HG03457 (cell line): ENCODE results near the gene GALE.
"Not testable (repeated sequence)": the region's sequence is repeated elsewhere in the genome, so short reads cannot be mapped to it uniquely, and the experiment has no call there.

Experiments used
- ATAC-seq: cut with Tn5 transposase; IDR thresholded peaks from one replicate; pipeline ENCODE4 v1.9.1; 2021; ENCODE audit warnings: moderate number of reproducible peaks; ENCODE audit not compliant: unreplicated experiment

GALE gene

DNA sequence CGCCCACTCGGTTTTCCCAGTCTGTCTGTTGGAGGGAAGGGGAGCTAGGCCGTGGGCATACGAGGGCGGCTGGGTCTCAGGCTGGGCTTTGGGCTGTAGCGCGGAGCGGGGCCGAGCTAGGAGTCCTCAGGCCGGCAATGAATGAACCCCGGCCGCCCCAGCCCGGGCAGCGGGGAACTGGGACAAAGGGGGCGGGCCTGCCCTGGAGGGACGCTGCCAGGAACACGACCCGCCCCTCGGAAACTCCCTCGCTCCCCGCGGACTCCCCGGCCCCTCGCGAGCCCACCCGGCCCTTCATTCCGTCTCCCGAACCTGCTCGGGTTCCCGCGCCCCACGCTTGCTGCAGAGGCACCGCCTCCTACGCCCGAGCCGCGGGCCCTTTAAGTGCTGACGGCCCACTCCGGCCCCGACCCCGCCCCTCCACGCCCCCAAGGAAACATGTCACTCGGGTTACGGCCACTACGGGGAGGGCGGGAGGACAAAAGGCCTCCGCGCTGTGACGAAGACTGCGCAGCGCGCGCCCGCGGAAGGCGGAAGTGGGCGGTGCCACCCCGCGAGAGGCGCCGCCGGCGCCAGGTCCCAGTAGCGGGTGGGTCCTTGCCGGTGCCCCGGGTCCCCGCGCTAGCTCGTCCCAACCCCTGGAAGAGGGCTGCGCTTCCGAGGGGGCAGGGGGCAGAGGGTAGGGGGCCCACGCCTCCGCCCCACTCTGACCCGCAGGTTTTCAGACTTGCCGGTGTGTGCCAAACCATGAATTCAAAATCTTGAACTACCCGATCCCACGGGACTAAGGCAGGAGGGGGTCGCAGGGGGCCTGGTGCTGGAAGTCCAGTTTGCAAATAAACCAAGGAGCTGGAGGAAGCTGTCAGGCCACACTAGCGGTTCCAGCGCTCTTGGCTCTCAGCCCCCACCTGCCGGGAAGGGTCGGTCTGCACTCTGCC lies at the start of gene GALE:
Gene GALE (minus strand): TSS at position 355 of the 938 bp plus-strand sequence. CDS start 1,747 bp downstream, outside the sequence.
- peak; percentile 54 for ATAC-seq

DNA sequence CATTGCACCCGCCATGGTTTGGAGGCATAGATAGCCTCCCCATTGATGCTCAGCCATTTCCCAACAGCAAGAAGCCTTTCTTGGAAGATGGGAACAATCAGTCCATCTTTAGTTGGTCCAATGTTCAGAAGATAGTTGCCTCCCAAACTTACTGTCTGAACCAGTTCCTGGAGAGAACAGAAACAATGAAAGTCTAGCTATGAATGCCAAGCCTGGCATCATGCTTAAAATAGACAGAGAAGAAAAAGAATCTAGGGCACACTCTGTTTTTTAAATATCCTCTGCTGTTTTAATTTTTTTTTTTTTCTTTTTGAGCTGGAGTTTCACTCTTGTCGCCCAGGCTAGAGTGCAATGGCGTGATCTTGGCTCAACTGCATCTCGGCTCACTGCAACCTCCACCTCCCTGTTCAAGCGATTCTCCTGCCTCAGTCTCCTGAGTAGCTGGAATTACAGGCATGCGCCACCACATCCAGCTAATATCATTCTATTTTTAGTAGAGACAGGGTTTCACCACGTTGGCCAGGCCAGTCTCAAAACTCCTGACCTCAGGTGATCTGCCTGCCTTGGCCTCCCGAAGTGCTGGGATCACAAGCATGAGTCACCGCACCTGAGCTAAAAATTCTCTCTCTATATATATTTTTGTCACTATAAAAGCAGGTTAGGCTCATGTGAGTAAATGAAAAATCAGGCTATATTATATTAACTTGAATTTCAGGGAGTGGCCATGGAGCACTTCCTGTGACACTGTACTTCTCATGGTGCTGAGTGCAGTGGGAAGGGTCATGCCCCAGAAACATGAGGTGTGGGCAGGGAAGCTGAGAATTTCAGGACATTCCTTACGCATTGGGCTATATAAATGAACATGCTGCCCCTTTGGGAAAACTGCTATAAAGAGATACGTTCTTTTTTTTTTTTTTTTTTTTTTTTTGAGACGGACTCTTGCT lies 48.4 kb upstream of the GALE start:
- no peak for ATAC-seq

DNA sequence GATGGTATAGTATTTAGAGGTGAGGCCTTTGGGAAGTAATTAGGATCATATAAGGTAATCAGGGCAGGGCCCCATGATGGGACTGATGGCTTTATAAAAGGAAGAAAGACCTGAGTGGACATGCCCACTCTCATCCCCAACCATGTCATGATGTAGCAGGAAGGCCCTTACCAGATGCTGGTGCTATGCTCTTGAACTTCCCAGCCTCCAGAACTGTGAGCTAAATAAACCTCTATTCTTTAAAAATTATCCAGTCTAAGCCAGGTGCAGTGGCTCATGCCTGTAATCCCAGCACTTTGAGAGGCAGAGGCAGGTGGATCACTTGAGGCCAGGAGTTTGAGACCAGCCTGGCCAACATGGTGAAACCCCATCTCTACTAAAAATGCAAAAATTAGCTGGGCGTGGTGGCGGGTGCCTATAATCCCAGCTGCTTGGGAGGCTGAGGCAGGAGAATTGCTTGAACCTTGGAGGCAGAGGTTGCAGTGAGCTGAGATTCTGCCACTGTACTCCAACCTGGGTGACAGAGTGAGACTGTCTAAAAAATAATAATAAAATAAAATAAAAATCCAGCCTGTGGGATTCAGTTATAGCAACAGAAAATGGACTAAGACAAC lies 47.0 kb upstream of the GALE start:
- not testable (repeated sequence) for ATAC-seq

DNA sequence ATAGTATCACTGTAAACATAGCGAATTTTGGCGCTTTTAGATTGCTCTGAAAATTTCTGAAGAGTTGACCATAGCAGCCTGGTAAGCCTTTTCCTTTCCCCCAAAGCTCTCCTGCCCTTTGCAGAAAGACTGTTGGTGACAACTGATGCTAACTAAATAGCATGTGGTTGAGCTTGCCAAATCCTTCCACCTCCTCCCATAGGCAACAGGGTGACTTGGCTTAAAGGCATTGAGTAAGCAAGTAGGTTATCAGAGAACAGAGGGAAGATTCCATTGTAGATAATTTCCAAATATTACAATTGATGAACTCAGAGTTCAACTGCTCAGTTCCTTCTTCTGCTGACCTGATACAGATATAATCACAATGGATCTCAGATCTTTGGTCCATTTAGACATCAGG lies 44.6 kb upstream of the GALE start:
- ATAC-seq, result no peak

DNA sequence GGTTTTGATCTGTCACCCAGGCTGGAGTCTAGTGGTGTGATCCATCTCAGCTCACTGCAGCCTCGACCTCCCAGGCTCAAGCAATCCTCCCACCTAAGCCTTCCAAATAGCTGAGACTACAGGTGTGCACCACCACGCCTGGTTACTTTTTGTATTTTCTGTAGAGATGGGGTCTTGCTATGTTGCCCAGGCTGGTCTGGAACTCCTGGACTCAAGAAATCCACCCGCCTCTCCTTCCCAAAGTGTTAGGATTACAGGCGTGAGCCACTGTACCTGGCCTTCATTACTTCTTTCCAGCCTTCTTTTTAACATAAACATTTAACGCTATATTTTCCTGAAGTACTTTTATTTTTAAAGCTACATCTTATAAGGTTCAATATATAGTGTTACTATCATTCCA lies 43.1 kb upstream of the GALE start:
- ATAC-seq, result no peak

DNA sequence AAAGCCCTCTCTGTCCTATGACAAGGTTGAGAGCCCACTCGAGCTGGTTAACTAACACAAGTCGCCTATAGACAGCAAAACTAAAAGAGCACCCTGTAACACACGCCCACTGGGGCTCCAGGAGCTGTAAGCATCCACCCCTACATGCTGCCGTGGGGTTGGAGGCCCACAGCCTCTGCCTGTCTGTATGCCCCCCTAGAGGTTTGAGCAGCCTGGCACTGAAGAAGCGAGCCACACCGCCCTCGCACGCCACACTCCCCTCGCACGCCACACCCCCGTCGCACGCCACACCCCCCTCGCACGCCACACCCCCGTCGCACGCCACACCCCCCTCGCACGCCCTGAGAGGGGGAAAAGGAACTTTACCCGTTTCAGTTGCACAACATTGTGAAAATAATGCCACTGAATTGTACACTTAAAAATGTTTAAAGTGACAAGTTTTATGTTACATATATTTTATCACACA lies 37.9 kb upstream of the GALE start:
- ATAC-seq, result no peak

DNA sequence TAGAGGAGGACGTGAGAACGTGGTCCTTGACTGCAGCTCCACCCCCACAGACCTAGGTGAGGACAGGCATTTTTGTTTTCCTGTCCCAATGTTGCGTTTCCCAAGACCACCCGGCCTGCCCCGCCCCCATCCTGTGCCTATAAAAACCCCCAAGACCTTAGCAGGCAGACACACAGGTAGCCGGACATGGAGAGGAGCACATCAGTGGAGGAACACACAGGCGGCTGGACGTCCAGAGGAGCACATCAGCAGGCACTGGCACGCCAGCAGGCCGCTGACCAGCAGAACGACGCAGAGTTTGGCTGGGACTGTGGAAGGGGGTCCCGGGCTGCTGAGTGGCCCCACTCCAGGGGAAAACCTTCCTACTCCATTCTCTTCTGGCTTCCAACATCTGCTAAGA lies 37.4 kb upstream of the GALE start:
- no peak for ATAC-seq

DNA sequence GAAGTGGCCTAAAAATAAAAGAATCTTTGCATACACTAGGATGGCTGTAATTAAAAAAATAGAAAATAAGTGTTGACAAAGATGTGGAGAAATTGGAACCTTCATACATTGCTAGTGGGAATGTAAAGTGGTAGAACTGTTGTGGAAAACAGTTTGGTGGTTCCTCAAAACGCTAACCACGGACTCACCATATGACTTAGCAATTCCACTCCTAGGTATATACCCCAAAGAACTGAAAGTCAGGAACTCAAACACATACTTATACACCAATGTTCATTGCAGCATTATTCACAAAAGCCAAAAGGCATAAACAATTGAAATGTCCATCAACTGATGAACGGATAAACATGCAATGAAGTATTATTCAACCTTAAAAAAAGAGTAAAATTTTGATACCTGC lies 35.5 kb upstream of the GALE start:
- ATAC-seq, result no peak

DNA sequence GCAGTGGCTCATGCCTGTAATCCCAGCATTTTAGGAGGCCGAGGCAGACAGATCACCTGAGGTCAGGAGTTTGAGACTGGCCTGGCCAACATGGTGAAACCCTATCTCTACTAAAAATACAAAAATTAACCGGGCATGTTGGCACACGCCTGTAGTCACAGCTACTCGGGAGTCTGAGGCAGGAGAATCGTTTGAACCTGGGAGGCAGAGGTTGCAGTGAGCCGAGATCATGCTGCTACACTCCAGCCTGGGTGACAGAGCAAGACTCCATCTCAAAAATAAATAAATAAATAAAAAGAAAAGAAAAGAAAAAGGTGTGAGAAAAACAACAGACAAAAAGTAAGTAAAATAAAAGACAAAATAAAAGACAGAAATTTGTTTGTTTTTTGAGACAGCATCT lies 33.6 kb upstream of the GALE start:
- ATAC-seq, result not testable (repeated sequence)

DNA sequence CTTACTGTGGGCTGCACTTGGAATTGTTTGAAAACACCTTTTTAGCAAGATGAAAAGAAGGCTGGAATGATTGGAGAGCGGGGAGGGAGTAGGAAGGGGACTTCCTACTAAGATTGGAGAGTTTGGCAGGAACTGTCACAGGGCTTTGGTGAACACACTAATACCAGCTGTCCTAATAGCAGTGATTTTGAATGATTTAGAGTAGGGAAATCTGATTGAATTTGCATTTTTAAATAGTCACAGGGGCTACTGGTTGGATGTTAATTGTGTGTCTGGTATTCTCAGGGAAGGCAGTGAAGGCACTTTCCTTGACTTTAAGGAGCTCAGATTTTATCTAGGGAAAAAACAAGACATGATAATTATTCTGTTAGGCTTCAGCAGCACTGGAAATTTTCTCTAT lies 27.2 kb upstream of the GALE start:
- ATAC-seq, result no peak

DNA sequence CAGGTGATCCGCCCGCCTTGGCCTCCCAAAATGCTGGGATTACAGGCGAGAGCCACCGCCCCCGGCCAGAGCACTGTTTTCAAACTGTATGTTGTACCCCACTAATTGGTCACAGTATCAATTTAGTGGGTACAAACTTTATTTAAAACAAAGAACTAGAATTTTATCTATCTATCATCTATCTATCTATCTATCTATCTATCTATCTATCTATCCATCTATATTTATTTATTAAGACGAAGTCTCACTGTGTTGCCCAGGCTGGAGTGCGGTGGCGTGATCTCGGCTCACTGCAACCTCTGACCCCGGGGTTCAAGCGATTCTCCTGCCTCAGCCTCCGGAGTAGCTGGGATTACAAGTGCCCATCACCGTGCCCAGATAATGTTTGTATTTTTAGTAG lies 26.0 kb upstream of the GALE start:
- ATAC-seq, result not testable (repeated sequence)

DNA sequence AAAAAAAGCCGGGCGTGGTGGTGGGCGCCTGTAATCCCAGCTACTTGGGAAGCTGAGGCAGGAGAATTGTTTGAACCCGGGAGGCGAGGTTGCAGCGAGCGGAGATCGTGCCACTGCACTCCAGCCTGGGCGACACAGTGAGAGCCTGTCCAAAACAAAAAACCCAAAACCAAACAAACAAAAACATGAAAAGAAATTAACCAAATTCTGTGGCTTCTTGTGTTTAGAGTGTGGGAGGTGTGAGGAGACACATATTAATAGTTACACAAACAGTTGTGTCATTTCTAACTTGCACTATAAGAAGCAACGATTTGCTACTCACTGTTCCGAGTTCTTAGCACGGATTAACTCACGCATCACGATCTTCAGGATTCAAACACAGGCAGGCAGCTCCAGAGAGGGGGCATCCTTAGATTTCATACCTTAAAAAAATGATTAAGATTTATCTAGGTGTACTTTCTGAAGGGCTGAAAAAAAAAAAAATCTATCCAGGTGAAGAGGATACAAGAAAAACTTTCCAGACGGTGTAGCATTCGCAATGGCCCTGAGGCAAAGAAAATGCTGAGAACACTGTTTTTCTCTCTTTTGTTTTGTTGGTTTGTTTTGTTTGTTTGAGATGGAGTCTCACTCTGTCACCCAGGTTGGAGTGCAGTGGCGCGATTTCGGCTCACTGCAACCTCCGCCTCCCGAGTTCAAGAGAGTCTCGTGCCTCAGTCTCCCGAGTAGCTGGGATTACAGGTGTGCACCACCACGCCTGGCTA lies 25.4 kb upstream of the GALE start:
- no peak for ATAC-seq

DNA sequence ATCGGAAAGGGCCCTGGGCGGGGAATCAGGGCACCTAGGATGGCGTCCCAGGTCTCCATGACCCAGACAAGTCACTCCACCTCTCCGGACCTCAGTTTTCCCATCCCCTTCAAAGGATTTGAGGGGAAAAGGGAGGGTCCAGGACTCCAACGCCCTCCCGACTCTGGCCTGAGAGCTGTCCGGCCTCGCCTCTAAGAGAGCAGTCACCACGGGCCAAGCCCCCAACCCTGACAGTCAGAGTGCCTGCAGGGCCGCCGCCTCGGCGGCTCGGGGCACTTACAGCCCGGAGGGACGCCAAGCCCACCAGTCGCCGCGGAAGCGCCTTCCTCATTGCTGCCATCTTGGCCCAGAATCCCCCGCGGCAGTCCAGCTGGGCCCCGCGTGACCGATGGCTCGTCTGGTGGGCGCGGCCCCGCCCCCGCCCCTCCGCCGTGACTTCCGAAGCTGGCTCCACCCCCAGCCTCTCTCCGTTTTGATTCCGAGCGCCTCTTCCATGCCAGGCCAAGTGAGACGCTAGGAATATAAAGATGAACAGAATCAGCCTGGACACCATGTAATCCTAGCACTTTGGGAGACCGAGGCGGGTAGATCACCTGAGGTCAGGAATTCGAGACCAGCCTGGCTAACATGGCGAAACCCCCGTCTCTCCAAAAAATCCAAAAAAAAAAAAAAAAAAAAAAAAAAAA lies 24.7 kb upstream of the GALE start, which contains the start of gene HMGCL:
Gene HMGCL (minus strand): TSS at position 354 of the 686 bp plus-strand sequence. CDS start 14 bp downstream, at position 340.
- peak; percentile 66 for ATAC-seq

DNA sequence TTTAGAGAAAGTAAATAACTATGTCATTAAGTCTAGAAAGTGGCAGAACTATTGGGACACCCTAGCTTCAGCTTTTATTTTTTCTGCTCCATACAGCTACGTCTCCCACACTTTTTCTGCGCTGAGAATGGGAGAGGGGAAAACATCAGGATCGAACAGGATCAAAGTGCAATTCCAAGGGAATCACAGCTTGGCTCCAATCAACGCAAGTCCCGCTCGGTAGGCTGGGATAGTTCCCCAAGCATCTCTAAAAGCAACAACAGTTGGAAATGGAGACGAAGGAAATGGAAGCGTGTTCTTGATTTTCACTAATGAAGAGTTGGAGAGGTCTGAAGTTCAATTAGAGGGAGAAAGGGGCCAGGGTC lies 24.1 kb upstream of the GALE start:
- no peak for ATAC-seq

DNA sequence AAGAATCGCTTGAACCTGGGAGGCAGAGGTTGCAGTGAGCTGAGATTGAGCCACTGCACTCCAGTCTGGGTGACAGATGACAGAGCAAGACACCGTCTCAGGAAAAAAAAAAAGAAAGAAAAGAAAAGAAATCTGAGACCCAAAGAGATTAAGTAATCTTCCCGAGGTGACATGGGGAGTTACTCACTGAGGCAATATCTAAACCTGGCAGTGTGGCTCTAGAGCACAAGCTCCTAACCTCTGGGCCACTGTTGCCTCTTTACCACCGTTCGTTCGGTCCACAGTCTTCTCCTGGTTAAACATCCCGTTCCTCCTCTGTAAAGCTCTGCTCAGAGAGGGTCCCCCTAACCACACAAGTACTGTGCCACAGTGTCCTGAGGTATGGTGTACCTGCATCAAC lies 23.2 kb upstream of the GALE start:
- no peak for ATAC-seq

DNA sequence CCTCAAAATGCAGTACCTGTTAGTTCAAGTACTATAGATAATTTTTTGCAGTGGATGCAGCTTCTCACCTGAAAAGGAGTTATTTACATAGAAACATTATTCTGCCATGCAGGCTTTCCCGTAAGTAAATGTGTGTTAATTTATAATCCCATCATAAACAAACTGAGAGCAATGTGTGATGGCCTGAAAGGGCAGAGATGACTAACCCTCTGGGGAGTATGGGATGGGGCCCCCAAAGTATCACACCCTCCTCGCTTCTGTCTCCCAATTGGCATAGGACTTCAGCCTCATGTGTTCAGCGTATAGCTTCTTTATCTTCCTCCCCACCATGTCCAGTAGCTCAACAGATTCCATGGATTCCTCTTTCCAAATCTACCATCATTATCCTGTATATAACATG lies 17.1 kb upstream of the GALE start:
- ATAC-seq, result no peak

DNA sequence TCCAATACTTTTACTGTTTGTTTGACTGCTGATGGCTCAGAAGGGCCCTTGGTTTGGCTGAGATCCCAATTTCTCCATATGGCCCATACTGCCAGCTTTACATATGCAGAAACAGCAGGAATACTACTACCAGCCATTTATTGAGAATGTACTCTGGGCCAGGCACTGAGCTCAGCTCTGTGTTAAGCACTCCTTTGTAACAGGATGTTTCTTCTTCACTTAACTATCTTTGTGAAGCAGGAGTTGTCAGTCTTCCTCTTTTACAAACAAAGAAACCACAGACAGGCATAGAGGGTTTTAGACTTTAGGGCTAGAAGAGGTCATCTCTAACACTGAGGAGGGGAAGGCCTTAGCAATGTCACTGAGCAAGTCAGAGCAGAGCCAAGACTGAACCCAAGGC lies 16.4 kb upstream of the GALE start:
- ATAC-seq, result no peak

DNA sequence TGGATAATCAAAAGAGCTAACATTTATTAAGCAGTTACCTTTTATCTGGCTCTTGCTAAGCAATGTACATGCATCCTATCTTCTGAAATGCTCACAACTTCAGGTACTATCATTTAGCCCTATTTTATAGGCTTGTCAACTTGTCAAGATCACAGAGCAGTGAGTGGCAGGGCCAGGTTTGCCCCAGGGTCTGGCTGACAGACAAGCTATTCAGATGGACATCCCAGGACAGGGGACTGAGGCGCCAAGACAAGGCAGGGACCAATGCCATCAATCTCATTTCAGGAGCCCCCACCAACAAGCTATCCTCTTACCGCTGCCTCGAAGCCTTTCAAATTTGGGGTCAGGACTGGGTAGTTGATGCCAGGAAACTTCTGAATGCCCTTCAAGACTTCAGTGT lies 15.8 kb upstream of the GALE start:
- no peak for ATAC-seq

DNA sequence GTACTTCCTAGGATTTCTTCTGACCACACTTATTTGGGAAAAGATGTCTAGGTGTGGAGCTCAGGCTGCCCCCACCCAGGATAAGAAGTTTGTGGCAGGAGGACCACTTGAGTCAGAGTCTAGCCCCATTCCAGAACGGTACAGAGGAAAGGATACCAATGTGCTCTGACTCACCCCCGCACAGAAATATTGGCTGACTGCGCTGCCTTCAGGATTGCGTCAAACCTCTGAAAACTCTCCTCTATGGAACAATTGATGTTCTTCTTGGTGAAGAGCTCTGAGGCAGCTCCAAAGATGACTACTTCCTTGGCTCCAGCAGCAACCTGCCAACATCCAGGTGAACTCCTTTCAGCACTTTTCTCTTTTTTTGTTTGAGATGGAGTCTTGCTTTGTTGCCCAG lies 13.5 kb upstream of the GALE start:
- ATAC-seq, result no peak
